Activated CD4-positive, alpha-beta T cell treated with anti-CD3 and anti-CD28 coated beads for 24 hours (primary cell): ENCODE data around the gene GAREM1.
"Not testable (repeated sequence)": the region's sequence is repeated elsewhere in the genome, so short reads cannot be mapped to it uniquely, and the experiment has no call there.

Source experiments
- DNase-seq, 2 donors: peaks; one replicate each; pipeline ENCODE4 v3.0.0-alpha.2; 2020; ENCODE audit warnings: low read depth in 2 of 2

GAREM1 gene

DNA sequence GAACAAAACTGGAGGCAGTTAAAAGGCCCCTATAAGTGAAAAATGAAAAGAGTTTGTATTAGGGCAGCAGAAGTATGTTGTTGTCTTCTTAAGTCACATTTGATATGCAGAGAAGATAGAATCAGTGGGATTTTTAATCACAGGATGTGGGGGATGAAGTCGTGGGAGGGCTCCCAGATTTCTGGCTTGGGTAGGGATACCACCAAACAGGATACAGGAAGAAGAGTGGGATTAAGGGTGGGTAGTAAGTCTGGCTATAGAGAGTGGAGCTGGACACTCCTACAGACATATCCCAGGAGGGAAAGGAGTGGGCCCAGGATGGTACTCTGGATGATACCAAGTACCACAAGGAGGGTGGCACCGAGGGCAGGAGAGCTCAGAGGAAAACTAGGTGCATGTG lies 99.3 kb downstream of the GAREM1 start:
- DNase-seq = no peak

- no peak for DNase-seq
Observed at GRCh38 chr18:32368991-32369390, 101.7 kb downstream of the GAREM1 start.

DNA sequence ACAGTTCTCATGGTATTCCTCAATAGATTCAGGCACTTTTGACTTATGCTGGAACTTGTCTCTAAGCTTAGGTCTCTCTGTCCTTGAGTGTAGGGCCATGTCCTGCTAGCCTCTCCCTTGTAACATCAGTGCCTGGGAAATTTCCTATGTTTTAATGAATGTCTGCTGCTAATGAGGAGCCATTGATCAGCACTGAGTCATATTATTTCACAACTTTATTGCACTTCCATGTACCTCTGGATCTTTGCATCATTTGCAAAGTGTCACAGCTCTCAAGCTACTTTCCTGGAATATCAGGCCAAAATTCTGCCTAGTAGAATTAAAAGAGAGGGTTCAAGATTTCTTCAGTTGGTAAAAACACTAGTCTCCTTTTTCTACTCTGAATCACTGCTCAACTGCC lies 102.5 kb downstream of the GAREM1 start:
- DNase-seq = no peak

- DNase-seq = no peak
Observed at GRCh38 chr18:32366586-32367538, 103.8 kb downstream of the GAREM1 start.

DNA sequence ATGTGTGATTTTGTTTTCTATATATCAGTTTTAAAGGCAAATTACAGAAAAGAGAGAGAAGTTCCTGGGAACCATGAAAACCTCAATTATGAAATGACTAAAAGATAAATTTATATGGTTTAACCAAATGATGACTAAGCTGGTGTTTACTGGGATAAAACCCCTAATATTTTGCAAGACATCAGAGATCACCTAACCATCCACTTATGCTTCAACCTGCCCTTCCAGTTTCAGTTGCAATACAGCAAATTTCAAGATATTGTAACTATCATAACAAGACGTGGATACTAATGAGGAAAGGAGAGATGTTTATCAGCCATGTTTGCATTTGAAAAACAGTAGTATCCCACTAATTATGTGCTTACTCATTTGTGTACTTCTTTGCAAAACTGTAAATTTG lies 108.2 kb downstream of the GAREM1 start:
- no peak for DNase-seq

DNA sequence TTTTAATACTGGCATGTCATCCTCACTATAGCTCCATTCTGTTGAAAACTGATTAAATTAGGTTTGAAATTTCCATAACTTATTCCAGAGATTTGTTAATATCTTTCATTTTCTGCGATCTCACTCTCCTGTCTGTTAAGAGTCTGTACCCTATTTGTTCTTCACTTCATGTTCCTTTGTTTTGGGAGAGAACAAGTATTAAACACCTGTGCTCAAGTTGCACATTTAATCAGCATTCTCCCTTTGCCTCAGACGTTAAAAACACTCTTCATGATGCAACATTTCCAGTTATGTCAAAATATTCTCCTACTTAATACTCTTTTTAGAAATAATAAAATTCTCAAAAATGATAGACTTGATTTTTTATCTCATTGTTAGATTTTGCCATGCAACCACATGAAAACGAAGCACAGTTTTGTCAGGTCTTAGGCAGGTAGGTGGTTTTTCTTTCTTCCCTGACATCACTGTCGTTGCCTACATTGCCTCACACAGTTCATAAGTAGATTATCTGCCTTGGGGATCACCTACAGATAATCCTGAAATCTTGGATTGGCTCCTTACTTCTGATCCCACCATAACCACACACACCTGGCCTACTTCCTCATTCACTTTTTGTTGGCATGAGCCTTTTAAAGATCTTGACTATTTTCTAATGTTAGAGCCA lies 109.9 kb downstream of the GAREM1 start:
- DNase-seq = no peak

DNA sequence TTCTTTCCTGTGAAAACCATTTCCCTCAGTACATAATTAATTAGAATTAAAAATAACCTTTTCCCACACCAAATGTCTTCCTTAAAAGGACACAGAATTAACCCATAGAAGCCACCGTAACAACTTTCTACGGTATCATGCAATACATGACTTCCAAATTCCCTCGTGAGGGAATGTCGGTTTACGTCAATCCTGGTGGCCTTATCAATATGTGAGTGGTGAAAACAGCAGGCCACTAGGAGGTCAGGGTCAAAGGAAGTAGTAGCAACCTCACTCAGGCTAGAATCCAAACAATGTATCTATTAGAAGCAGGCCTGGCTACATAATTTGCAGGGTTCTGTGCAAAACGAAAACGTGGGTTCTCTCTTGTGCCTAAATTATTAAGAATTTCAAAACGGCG lies 112.2 kb downstream of the GAREM1 start:
- no peak for DNase-seq

DNA sequence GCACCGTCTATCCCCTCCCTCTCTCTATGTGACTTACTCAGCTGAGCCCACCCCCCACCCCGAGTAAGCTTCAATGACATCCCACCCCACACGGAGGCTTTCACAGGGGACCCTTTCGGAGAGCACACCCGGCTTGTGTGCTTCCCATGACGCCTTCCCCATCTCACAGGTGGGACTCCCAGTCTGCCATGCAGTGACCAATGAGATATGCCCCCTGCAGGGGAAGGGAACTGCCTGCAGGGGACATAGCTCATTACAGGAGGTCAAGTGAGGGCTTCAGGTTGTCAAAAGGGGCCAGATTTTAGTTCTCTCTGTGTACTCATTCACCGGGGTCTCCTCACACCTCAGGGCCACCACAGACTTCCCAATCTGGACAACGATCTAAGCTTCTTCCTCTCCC lies 112.6 kb downstream of the GAREM1 start:
- DNase-seq = no peak

- no peak for DNase-seq
Observed at GRCh38 chr18:32355896-32356295, 114.8 kb downstream of the GAREM1 start.

DNA sequence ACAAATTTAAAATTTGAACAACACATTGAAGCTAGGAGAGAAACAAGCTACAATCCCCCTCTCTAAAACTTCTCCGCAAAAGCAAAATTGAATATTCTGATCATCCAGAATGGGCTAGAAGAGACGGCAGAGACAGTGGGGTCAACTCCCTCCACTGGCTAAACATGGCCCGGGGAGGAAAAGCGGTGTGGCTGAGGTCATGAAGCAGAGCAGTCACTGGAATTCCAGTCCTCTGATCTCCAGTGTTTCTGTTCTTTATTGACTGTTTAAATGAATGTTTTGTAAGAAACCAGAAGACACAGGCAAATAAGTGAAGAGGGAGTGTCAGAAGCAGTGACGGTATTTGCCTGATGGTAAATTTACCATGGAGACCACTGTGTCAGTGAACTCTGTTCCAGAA lies 116.2 kb downstream of the GAREM1 start:
- DNase-seq = no peak

DNA sequence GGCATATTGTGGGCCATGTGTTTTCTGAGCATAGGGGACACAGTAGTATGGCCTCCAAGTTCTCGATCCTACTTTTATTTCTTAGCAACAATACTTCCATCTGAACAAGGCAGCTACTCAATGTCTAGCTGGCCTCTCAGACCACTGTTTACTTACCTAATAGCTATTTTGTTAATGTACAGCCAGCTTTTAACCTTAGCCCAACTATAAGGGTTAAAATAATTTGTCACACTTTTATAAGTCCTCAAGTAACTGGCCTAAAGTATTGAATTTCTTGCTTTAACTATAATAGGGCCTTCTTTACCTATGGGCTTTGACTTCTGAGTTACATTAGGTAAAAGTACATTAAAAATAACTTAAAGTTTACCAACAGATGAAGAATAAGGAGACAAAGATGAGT lies 117.4 kb downstream of the GAREM1 start:
- DNase-seq = no peak

DNA sequence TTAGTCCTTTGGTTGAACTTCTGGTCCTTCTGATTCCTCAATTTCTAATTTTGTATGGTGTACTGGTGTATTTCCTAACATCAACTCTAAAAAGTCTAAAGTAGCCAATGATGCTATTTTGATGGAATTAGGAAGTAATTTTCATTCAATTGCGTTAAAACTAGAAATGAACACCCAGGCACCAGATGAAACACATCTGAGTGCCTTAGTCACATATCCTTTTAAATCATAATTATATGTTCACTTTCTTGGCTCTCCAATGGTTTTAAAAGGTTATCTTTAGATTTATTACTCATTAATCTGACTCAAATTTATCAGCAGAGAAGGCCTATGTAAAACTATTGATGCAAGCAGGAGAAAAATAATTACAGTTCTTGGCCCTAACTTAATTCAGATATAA lies 119.7 kb downstream of the GAREM1 start:
- no peak for DNase-seq

- DNase-seq = no peak
Observed at GRCh38 chr18:32349728-32350395, 120.8 kb downstream of the GAREM1 start.

- no peak for DNase-seq
Observed at GRCh38 chr18:32346671-32347070, 124.0 kb downstream of the GAREM1 start.

DNA sequence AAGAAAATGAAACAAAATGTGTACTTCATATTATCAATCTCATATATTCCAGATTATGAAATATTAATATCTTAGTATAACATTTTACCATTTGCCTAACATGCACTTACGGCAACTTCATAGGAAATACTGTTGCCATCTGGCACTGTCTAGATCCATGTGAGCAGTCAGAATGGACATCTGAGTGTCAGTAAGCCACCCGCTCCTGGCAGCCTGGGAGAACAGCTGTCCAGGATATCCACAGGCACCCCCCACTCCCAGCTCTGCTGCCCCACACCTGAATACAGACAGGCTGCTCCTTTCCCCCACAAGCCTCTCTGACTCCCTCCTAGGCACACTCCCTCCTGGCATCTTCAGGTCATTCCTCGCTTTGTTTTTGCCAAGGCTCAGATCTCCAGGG lies 127.0 kb downstream of the GAREM1 start:
- no peak for DNase-seq

DNA sequence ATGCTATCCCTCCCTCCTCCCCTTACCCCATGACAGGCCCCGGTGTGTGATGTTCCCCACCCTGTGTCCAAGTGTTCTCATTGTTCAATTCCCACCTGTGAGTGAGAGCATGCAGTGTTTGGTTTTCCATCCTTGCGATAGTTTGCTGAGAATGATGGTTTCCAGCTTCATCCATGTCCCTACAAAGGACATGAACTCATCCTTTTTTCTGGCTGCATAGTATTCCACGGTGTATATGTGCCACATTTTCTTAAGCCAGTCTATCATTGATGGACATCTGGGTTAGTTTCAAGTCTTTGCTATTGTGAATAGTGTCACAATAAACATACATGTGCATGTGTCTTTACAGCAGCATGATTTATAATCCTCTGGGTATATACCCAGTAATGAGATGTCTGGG lies 129.6 kb downstream of the GAREM1 start:
- not testable (repeated sequence) for DNase-seq

DNA sequence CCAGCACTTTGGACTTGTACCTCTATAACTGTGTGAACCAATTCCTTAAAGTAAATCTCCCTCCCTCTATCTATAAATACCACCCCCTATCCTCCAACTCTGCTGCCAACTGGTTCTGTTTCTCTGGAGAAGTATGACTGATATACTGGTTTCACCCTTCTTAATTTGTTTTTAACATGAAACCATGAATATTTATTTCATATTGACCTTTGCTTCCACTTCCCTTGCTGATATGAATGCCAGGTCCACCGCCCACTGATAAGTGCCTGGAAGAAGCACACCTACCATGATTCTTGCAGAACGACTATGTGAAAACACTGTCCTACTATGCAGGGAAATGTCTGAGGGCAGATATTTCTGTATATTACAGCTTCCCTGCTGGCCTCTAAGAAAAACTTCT lies 131.6 kb downstream of the GAREM1 start:
- no peak for DNase-seq

- DNase-seq = no peak
Observed at GRCh38 chr18:32337821-32338220, 132.9 kb downstream of the GAREM1 start.

DNA sequence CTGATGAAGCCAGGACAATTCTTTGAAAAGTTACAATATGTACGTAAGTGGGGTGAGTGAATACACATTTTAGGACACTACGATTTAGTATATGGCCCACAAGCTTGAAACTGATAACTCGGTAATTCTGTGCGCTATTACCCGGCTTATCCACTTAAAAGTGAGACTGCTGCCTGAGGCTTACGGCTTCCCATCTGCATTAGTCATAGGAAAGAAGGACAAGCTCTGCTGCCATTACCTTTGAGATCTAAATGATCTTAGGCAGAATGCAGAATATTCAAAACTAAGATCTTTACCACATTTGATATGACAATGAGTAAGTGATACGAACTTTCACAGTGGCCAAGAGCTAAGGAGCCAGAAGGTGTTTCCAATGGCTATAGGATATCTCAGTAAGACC lies 133.3 kb downstream of the GAREM1 start:
- no peak for DNase-seq

DNA sequence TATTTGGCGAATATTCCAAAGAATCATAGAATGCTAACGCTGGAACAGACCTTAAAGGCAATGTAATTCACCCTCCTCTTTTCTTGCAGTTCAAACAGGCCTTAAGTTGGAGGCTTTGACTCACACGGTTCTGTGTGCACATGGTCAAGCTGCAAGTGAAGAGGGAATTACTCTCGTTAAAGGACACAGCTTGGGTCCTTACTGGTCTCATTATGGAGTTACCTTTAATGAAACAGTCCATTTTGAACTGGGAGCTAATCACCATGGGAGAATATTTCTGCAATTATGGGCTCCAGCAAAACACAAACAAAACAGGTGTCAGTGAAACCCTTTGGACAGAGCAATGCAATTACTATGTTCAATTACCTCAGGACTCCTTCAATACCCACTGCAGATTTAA lies 135.5 kb downstream of the GAREM1 start:
- no peak for DNase-seq

GRCh38 chr18:32333781-32334180 lies 136.9 kb downstream of the GAREM1 start:
- no peak for DNase-seq

- no peak for DNase-seq
Observed at GRCh38 chr18:32332708-32333107, 138.0 kb downstream of the GAREM1 start.

- no peak for DNase-seq
Observed at GRCh38 chr18:32328974-32329373, 141.7 kb downstream of the GAREM1 start.
